HG02763 (cell line): ENCODE measurements around the gene PRICKLE1.

Experiments used
- ATAC-seq: cut with Tn5 transposase; IDR thresholded peaks from one replicate; pipeline ENCODE4 v1.9.1; 2021; ENCODE audit warnings: mild to moderate bottlenecking, moderate library complexity; ENCODE audit not compliant: unreplicated experiment

The PRICKLE1 gene

DNA sequence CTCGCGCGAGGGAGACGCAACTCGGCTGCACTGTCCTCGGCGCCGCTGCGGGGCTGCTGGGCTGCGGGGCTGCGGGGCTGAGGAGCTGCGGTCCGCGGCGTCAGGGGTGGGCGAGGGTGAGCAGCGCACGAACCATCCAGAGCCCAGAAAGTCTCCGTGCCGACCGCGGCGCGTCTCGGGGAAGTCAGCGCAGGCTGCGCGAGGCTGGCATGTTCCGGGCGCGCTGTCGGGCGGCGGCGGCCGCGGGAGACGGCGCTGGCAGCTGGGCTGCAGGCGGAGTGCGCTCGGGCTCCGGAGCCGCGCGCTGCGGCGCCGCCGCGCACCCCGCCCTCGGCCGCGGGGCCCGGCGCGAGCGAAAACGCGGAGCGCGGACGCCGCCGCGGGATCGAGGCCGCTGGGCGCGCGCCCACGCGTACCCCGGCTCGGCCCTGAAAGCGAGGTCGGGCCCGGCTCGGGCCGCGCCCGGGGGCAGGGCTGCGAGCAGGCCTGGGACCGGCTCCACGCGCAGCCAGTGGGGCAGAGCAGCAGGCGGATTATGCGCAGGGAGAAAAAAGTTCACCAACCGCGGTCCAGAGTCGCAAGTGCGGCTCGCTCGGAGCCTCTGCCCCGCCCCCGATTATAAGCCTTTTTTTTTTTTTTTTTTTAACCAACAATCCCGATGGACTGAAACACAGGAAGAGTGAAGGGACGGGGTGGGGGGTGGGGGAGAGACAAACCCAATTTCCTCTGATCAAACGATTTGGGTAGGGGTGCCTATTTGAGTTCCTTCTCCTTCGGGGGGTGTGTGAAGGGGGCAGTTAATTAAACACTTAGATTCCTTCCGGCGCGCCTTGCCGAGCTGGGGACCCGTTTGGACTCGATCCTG lies at the start of gene PRICKLE1:
TSS of gene PRICKLE1 (minus strand) at position 282 of the 865 bp plus-strand sequence. CDS start 117,230 bp downstream, outside the sequence.
- ATAC-seq = peak; percentile 75

GRCh38 chr12:42638697-42639096 lies 49.2 kb upstream of the PRICKLE1 start:
- no peak for ATAC-seq

DNA sequence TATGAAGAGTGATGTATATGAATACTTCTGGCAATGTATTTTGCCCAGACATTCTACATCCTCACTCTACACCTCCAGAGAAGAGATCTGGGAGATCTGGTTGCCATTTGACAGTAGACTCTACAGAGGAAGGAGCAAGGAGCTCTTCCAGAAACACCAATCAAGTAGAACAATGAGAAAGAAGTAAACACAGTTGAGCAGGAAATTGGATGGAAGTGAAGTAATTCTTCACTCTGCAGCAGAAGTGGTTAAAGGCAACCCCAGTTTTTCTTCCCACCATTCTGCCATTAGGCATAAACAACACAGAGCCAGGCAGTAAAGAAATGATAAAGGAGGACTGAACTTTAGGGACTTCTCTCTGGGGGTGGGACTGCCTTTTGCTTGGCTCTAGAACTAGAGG lies 48.5 kb upstream of the PRICKLE1 start:
- no peak for ATAC-seq

GRCh38 chr12:42636993-42637392 lies 47.4 kb upstream of the PRICKLE1 start:
- ATAC-seq = no peak

DNA sequence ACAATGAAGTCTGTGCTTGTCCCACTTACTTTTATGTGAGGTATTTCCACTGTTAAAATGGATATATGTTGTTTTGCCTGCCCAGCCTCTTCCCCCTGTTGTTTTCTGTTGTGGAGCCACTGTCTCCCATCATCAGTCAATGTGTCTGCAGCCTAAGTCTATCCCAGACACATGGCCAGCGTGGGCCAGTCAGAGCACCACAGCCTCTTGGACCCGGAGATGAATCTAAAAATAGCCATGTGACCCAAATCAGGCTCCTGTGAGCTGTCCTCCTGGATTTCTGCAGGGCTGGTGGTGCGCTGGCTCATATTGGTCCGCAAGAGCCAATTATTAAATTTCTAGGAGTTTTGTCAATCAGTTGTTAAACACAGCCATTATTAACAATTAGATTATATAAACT lies 44.0 kb upstream of the PRICKLE1 start:
- no peak for ATAC-seq

- ATAC-seq = no peak
Observed at GRCh38 chr12:42631513-42631912, 42.0 kb upstream of the PRICKLE1 start.

DNA sequence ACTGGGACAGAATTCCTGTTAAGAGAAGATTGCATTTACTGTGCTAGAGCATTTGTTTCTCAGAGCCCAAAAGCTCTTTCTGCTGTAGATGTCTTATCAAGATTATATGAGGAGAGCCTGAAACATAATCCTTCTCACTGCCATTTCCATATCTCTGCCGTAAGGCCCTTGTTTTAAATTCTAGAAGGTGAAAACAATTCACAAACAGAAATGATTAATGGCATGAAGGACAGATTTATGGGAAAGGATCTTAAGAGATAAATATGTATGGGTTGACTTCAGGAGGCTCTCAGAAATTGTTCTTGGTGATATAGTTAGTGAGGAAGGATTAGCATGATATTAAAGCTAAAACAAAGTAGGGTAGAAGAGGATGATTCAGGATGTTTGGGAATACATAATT lies 40.8 kb upstream of the PRICKLE1 start:
- ATAC-seq = no peak

GRCh38 chr12:42627151-42627550 lies 37.6 kb upstream of the PRICKLE1 start:
- ATAC-seq = no peak

DNA sequence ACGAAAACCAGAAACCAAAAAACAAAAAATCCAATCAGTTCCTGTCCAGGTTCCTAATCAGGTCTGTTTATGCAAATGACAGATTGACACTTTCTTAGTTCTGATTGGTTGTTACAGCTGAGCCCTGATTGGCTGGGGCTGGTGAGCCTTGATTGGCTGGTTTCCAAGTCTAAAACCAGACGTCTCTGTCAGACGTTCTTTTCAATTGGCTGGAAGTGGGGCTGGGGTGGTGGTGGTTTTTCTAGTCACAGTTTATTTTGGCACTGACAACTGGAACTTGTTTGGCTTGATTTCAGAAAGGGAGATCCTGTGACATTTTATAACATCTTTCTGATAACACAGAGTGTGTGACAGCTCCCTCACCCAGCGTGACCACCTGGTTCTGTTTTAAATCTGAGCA lies 36.1 kb upstream of the PRICKLE1 start:
- no peak for ATAC-seq

DNA sequence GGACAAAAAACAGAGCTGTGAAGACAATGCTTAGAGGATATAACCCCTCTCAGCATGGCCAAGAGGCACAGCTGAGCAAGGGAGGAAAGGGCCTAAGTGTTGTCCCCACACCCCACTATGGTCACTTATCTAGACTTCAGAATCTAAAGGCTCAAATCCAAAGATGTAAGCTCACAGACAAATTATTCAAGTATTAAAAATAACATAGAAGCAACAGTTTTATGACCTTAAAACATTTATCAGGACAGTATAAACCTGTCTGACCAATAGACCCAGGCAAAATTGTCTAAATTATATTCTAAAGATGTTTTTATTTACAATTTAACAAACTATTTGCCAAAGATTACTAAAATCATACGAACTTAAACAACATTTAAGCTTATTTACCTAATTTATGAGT lies 28.1 kb upstream of the PRICKLE1 start:
- ATAC-seq = no peak

DNA sequence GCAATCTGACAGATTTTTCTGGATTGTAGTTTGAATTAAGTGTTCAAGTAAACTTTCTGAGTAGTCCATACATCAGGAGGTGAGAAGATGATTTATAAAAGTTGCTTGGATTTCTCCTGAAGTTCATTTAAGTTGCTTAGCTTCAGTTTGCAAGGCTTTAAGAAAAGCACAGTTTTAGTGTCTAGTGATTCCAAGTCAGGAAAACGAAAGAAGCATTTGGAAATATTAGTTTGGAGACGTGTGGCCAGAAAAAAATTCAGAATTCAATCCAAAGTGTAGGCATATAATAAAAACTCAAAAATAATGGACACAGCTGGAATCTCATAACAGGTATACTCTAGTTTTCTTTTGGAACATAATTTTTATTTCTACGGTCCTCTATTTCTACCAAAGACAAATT lies 25.5 kb upstream of the PRICKLE1 start:
- no peak for ATAC-seq

GRCh38 chr12:42612231-42612613 lies 22.7 kb upstream of the PRICKLE1 start:
- no peak for ATAC-seq

DNA sequence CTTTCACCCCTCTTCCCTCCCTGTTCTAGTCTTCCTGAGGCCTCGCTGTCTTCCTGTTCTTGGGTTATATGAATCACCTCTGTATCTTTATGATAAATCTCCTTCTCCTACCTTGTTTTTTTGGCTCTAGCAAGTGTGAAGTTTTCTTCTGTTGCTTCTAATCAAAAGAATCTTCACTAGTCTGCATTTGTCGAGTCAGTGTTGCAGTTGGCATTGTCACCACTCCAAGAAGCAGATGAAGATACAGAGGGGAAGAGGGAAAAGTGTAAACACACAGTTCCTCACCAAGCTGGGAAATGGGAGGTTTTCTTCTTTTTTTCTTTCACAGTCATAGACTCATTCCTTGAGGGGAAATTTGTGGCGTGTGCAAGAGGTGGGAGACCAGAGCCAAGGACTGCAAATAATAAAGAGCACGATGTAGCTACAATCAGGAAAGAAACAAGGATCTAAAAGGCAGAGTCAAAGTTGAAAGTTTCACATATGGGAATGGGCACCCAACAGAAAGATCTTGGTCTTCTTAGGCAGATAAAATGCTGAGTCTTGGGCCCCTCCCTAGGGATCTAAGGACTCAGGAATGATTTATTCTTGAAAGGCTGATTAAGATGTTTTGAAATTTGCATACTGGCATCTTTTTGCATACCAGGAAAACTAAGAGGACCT lies 22.2 kb upstream of the PRICKLE1 start:
- no peak for ATAC-seq

DNA sequence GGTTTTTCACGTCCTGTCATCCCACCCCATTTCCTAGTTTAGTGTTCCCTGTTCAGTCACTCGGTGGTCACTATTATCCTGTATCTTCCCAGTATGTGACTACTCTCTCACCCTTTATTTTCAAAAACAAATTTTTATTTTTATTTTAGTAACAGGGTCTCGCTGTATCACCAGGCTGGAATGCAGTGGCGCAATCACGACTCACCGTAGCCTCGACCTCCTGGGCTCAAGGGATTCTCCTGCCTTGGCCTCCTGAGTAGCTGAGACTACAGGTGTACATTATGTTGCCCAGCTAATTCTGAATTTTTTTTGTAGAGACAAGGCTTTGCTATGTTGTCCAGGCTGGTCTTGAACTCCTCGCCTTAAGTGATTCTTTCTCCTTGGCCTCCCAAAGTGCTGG lies 20.1 kb upstream of the PRICKLE1 start:
- no peak for ATAC-seq

GRCh38 chr12:42608196-42608825 lies 18.8 kb upstream of the PRICKLE1 start:
- ATAC-seq = no peak

DNA sequence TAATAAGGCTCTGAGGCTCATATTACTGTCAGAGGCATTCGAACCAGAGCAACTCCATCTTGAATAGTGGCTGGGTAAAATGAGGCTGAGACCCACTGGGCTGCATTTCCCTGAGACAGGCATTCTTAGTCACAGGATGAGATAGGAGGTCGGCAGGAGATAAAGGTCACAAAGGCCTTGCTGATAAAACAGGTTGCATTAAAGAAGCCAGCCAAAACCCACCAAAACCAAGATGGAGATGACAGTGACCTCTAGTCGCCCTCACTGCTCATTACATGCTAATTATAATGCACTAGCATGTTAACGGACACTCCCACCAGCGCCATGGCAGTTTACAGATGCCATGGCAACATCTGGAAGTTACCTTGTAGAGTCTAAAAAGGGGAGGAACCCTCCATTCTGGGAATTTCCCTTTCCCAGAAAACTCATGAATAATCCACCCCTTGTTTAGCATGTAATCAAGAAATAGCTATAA lies 18.1 kb upstream of the PRICKLE1 start:
- no peak for ATAC-seq

- no peak for ATAC-seq
Observed at GRCh38 chr12:42606471-42606870, 16.9 kb upstream of the PRICKLE1 start.

GRCh38 chr12:42605685-42606084 lies 16.1 kb upstream of the PRICKLE1 start:
- no peak for ATAC-seq

DNA sequence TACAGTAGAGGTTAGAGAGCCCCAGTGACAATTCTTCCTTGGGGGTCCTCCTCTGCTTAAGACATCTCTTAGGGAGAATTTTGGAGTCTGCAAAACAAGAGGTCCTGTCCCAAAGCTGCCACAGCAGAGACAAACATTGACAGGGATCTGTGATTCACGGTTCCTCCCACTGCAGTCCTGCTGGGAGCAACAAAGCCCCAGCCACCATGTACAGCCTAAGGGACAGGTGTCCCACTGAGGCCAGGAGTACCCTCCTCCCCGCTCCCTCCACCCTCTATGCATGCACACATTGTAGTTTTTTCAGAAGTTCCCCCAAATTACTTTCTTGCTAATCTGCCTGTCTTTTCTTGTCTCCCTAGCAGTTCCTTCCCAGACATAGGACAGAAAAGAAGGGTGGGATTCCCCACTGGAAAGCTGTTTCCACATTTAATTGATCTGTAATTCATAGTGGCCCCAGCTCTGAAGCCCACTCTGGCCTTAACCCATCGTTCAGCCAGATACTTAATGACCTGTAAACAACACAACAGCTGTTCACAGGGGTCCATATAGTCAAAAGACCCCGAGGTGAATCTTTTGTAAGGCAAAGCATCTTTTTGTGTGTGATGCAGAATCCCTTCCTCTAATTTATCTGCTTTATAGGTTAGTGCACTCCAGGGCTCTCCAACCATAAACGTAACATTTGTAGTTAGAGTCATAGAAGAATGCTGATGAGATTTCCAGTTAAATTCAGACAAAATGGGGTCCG lies 13.9 kb upstream of the PRICKLE1 start:
- ATAC-seq = no peak

GRCh38 chr12:42593874-42594273 lies 4.3 kb upstream of the PRICKLE1 start:
- no peak for ATAC-seq

DNA sequence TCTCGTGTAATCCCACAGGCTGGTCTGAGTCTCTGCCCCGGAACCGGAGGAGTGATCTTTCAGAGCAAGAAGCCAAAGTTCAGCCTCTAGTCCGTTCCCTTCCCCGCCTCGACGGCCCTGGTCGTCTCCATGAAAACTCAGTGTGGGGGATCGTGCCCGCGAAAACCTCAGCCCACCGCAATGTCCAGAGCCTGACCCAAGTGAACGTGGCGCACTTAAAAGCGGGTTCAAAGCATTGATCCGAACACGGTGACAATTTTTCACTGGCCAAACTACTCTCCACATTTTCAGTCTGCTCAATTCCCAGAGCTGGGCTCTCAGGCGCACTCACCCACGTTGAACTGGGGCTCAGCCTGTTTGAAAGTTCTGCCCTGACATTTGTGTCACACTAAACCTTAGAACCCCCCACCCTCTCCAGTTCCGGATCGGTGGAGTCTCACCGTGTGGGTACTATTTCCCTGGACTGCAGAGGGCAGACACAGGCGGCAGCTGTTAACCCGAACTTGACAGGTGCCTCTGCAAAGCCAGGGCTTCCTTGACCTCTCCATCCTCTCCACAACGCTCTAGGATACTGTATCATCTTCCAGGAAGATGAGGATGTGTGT lies 886 bp upstream of the PRICKLE1 start:
- ATAC-seq = no peak
